ENCODE data around the gene GGT5.
"Not testable (repeated sequence)": the region's sequence is repeated elsewhere in the genome, so short reads cannot be mapped to it uniquely, and the experiment has no call there.

GGT5 gene

GRCh38 chr22:24284747-24285203, 39.9 kb upstream of the GGT5 start:
- H3K4me3 ChIP-seq (ENCODE audit: low read length): no peak overlapping the region
- DNase-seq (ENCODE audit: low read depth): no peak
- TF ChIP-seq CTCF (conservative IDR thresholded peaks at IDR 0.05; ENCODE audit: low read depth, low read length): no peak

- DNase-seq (ENCODE audit: low read depth): no peak
- H3K4me3 ChIP-seq (ENCODE audit: low read length): no peak overlapping the region
- no peak for TF ChIP-seq CTCF (conservative IDR thresholded peaks at IDR 0.05; ENCODE audit: low read depth, low read length)
These were observed 37.5 kb upstream of the GGT5 start for GRCh38 chr22:24282401-24282800.

- not testable (repeated sequence) for H3K4me3 ChIP-seq (ENCODE audit: low read length)
These were observed 35.5 kb upstream of the GGT5 start for GRCh38 chr22:24280363-24280762.

GRCh38 chr22:24274696-24275405, 30.0 kb upstream of the GGT5 start:
- not testable (repeated sequence) for H3K4me3 ChIP-seq (ENCODE audit: low read length); DNase-seq (ENCODE audit: low read depth)
- peak; percentile 14 for TF ChIP-seq CTCF (conservative IDR thresholded peaks at IDR 0.05; ENCODE audit: low read depth, low read length)

More at GRCh38 chr22:24280363-24280762, 35.5 kb upstream of the GGT5 start:
- DNase-seq (ENCODE audit: low read depth): not testable (repeated sequence)

GRCh38 chr22:24273906-24274305, 29.0 kb upstream of the GGT5 start:
- DNase-seq (ENCODE audit: low read depth); H3K4me3 ChIP-seq (ENCODE audit: low read length): not testable (repeated sequence)

GRCh38 chr22:24273031-24273430, 28.1 kb upstream of the GGT5 start:
- H3K4me3 ChIP-seq (ENCODE audit: low read length): not testable (repeated sequence)

GRCh38 chr22:24271386-24271854, 26.5 kb upstream of the GGT5 start:
- no peak for DNase-seq (ENCODE audit: low read depth)
- H3K4me3 ChIP-seq (ENCODE audit: low read length): peak overlapping the region; percentile 89
- TF ChIP-seq CTCF (conservative IDR thresholded peaks at IDR 0.05; ENCODE audit: low read depth, low read length): no peak

More at GRCh38 chr22:24273031-24273430, 28.1 kb upstream of the GGT5 start:
- not testable (repeated sequence) for DNase-seq (ENCODE audit: low read depth)

- TF ChIP-seq CTCF (conservative IDR thresholded peaks at IDR 0.05; ENCODE audit: low read depth, low read length): no peak
- peak; percentile 55 for DNase-seq (ENCODE audit: low read depth)
- H3K4me3 ChIP-seq (ENCODE audit: low read length): peak within 1 kb of the TSS; percentile 89
These were observed 25.9 kb upstream of the GGT5 start, which contains the start of gene SPECC1L for GRCh38 chr22:24270556-24271385. Gene SPECC1L (plus strand): TSS chr22:24270831. CDS start chr22:24302232, 31,401 bp downstream.

GRCh38 chr22:24266495-24266894, 21.6 kb upstream of the GGT5 start:
- DNase-seq (ENCODE audit: low read depth); H3K4me3 ChIP-seq (ENCODE audit: low read length): not testable (repeated sequence)
